Stimulated activated CD8-positive, alpha-beta memory T cell treated with anti-CD3 and anti-CD28 coated beads, Interleukin-15, amount 100 ng/mL, for 1 hour (primary cell): ENCODE results near the gene PRDM7.

Experiments
- DNase-seq: peaks from one replicate; pipeline ENCODE4 v3.0.0-alpha.2; 2020; ENCODE audit warnings: low read depth

The PRDM7 gene

DNA sequence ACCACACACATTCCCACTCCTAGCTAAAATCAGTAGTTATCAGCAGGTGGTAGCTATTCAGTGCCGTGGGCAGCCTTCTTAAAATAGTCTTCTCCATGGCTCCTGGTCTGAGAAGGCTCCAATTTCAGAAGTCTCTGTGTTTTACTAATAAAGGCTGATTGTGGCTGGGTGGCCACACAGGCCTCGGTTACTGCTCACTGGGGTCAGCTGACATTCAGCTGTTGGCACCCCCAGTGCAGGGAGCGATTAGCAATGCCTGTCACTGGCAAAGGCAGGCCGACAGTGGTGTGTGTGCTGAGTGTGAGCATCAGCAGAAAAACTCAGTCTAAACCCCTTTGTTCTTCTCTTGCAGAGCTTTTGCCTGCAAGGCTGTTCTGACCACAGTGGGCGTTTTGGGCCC lies 41.2 kb downstream of the PRDM7 start:
- DNase-seq: no peak

DNA sequence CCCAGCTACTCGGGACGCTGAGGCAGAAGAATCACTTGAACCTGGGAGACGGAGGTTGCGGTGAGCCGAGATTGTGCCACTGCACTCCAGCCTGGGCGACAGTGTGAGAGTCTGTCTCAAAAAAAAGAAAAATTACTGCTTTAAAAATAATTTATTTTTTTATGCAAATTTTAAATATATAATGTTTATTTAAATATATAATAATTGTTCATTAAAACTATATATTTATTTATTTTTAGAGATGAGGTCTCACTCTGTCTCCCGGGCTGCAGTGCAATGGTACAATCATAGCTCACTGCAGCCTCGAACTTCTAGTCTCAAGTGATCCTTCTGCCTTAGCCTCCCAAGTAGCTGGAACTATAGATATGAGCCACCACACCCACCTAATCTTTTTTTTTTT lies 42.6 kb downstream of the PRDM7 start:
- no peak for DNase-seq

DNA sequence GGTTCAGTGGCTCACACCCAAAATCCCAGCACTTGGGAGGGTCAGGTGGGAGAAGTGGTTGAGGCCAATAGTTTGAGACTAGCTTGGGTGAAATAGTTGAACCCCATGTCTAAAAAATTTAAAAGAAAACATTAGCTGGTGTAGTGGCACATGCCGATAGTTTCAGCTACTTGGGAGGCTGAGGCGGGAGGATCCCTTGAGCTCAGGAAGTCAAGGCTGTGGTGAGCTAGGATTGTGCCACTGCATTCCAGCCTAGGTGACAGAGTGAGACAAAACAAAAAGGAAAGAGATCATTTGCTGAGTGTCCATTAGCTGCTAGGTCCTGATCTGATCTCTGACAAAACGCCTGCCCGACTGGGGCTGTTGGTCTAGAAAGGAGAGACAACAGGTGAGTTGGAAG lies 43.7 kb downstream of the PRDM7 start:
- no peak for DNase-seq

DNA sequence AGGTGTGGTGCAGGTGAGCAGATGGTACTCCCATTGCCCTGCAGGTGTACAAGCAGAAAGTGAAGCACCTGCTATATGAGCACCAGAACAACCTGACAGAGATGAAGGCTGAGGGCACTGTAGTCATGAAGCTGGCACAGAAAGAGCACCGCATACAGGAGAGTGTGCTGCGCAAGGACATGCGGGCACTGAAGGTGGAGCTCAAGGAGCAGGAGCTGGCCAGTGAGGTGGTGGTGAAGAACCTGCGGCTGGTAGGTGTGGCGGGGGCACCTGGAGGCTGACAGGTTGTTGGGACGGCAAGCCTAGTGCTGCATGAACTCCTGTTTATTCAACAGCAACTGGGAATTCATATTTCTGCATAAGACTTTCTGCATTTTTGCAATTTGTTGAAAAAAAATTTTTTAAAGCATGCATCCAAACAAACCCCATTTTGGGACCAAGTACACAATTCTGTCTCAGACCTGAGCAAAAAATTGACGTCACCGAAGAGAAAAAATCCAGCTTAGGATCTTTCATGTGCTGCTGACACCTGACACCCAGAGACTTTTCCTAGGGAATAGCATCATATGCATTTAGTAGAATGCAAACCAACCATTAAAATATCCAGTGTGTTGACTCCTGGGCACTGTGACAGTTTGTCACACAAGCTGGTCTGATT lies 44.3 kb downstream of the PRDM7 start:
- DNase-seq: no peak

DNA sequence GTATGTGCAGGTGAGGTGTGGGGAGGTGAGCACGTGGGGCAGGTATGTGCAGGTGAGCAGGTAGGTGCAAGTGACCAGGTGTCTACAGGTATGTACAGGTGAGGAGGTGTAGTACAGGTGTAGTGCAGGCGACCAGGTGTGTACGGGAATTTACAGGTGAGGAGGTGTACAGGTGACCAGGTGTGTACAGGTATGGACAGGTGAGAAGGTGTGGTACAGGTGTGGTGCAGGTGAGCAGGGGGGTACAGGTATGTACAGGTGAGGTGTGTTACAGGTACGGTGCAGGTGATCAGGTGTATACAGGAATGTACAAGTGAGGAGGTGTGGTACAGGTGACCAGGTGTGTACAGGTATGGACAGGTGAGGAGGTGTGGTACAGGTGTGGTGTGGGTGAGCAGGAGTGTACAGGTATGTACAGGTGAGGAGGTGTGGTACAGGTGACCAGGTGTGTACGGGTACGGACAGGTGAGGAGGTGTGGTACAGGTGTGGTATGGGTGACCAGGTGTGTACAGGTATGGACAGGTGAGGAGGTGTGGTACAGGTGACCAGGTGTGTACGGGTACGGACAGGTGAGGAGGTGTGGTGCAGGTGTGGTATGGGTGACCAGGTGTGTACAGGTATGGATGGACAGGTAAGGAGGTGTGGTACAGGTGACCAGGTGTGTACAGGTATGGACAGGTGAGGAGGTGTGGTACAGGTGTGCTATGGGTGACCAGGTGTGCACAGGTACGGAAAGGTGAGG lies 45.0 kb downstream of the PRDM7 start:
- no peak for DNase-seq

DNA sequence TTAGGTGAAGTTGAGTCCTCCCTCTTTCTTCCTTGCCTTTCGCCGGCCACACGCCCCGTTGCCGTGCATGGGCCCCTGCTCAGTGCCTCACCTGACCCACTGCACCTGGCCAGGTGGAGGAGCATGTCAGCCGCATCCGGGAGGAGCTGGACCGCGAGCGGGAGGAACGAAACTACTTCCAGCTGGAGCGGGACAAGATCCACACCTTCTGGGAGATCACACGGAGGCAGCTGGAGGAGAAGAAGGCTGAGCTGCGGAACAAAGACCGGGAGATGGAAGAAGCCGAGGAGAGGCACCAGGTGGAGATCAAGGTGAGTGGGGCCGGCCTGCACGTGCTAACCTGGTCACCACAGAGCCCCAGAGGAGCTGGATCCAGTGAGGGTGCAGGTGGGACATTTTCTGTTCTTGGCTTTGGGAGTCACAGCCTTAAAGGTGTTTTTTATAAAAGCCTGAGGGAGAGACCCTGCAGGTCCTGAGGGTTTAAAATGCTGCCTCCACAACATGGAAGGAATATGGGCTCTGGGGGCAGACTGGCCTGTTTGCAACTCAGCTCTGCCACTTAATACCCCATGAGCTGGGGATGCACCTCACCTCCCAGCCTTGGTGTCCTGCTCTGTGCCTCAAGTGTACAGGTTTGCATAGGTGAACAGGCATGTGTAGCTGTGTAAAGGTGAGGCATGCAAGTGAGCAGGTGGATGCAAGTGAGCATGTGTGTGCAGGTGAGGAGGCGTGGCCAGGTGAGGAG lies 45.8 kb downstream of the PRDM7 start:
- DNase-seq: no peak

DNA sequence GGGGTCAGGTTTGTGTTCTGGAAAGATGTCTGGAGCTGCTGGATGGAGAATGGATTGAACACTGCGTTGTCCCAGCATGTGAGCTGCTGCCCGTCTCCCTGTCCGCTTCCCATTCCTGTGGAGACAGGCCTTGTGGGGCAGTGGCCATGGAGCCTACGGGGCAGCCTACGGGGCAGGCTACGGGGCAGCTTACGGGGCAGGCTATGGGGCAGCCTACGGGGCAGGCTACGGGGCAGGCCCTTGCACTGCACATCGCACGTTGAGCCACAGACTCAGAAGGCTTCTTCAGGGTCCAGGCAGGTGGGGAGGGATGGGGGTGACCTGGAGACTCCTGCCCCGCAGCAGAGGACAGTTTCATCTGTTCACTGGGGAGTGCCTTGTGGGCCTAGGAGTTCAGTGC lies 48.1 kb downstream of the PRDM7 start:
- no peak for DNase-seq

DNA sequence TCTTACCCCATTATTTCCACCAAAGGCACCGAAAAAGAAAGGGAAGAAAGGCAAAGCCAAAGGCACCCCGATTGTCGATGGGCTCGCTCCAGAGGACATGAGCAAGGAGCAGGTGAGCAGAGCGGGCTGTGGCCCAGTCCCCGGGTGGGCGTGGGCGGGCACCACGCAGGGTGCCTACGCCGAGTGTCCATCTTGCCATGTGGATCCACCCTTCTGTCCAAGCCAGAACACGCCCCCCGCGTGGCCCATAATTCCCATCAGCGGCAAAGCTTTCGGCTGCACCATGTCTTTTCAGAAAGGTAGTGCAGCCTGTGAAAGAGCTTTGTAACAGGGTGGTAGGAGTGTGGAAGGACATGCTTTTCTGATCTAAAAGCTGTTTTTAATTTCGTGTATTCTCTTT lies 49.5 kb downstream of the PRDM7 start:
- no peak for DNase-seq

DNA sequence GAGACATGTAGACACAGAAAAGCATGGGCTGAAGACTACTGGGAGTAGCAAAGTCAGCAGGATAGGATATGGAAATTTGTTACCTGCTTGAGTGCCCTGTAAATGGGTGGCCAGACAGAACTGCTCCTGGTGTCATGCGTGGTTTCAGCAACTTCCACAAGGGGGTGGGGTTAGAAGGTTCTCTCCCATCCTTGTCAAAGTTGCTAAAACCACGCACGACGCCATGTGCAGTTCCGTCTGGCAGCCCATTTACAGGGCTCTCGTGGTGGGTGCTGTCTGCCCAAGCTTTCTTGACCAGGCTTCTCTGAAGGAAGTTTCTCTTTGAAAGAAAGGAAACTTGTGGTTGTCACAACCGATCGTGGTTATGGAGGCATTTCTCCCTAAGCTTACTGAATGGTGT lies 51.0 kb downstream of the PRDM7 start:
- DNase-seq: no peak

DNA sequence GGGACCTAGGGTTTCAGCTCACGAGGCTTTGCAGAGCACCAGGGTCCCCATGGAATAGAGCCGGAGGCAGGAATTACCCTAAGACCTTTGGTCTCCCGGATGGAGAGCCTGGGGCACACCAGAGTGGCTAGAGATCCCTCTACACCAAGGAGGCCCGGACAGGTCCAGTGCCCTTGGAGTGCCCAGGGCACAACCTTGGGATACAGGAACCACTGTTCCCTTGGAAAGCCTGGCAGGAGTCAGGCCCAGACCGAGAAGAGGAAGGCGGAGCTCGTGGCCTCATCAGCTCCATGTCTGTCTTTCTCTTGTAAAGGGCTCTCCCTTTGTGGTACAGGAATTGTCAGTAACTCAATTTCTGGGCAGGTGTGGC lies 54.1 kb downstream of the PRDM7 start:
- DNase-seq: no peak

DNA sequence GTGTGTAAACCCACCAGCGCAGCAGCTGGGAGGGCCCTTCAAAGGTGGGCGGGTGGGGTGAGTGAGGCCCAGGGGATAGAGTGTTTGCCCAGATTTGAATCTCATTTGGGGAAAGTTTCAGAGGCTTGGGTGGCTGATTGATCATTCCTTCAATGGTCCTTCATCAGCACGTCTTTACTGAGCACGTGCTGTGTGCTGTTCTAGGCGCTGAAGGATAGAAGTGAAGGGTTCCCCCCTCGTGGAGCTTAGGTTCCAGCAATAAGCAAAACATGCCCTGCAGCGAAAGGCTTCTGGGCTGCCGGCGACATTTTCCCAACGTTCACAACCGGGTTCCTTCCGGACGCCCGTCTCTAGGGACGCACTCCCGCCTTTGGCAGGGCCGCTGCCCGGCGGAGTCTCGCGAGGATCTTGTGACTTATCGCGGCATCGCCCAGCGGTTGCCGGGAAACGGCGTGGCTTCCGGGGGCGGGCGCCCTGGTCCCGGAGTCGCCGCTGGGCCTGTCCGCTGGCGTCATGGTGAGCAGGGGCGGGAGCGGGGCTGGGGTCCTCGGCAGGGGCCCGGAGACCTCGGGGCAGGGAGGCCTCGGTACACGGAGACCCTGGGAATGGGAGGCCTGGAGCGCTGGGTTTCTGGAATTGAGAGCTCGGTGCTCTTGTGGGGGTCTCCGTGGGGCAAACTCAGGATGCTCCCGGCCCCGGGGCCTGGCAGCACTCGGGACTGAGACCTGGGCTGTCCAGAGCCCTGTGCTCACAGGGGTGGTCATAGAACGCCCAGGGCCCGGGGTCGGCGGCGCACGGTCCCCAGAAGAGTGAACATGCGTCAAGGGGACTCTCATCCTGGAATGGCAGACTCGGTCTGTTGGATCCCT lies 54.7 kb downstream of the PRDM7 start:
- peak; percentile 59 for DNase-seq

DNA sequence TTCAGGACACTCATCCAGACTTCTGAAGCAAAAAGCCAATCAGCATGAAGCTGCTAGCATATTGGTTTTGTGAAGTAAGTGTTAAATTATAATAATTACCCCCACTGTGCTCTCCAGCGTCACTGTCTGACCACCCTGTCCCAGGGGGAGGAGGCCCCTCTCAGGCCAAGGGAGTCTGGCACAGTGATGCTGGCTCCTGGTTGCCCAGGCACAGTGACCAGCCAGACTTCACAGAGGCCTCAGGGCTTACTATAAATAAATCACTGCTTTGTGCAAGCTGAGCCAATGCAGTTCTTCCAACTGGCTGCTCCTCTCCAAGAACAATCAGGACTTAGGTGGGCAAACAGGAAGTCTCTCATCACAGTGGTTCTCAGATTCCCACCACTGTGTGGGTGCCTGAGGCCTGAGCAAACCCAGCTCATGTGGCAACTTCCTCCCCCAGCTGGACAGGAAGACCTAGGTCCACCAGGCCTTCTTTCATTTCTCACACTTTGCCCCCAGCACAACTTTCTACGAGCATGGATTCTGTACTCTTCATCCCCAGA lies 56.2 kb downstream of the PRDM7 start:
- no peak for DNase-seq

DNA sequence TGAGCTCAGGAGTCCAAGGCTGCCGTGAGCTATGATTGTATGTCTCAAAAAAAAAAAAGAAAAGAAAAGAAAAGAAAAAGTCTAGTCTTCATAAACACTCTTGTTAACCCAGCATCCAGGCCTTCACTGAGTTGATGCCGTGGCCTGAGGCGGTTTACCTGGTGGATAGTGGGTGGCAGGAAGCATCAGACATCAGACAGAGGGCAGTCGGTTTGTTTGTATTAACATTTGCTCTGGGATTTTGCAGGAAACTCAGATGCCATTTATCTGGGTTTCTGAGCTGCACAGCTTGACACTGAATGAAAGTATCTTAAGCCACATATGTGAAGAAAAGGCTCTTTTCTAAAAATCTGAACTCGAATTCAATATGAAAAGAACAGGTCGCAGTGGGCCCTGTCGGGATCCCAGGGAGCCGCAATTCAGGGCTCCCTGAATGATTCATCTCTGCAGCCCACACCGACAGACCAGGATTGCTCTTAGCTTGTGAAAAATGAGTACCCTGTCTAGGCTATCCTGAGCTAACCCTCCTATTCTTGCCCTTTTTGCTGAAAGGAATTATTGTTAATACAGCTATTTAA lies 56.8 kb downstream of the PRDM7 start:
- DNase-seq: no peak

DNA sequence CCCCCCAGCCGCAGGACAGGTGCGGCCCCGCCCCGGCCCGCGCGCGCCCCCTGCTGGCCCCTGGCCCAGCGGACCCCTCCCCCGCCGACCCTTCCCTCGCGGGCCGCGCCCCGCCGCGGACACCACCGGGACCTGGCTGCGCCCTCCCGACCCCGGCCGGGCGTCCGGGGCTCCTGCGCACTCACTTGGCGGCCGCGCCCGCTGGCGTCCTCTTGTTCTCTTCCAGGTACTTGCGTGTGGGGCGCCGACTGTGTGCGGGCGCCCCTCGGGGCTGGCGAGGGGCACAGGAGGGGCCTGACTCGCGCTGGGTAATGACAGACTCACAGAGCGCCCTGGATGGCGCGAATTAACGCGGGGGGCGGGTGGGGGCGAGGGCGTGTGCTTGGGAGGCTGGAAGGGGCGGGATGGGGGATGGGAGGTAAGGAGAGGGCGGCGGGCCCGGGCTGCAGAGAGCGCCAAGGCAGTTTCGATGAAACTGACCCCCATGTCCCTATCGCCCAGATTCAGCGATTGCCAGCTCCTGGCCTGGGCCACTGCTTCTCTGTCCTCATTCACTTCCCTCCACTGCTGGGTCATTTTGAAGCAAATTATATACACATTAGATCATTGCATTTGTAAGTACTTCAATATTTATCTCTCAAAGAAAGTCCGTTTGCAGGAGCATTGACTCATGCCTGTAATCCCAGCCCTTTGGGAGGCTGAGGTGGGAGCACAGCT lies 57.4 kb downstream of the PRDM7 start:
- no peak for DNase-seq

DNA sequence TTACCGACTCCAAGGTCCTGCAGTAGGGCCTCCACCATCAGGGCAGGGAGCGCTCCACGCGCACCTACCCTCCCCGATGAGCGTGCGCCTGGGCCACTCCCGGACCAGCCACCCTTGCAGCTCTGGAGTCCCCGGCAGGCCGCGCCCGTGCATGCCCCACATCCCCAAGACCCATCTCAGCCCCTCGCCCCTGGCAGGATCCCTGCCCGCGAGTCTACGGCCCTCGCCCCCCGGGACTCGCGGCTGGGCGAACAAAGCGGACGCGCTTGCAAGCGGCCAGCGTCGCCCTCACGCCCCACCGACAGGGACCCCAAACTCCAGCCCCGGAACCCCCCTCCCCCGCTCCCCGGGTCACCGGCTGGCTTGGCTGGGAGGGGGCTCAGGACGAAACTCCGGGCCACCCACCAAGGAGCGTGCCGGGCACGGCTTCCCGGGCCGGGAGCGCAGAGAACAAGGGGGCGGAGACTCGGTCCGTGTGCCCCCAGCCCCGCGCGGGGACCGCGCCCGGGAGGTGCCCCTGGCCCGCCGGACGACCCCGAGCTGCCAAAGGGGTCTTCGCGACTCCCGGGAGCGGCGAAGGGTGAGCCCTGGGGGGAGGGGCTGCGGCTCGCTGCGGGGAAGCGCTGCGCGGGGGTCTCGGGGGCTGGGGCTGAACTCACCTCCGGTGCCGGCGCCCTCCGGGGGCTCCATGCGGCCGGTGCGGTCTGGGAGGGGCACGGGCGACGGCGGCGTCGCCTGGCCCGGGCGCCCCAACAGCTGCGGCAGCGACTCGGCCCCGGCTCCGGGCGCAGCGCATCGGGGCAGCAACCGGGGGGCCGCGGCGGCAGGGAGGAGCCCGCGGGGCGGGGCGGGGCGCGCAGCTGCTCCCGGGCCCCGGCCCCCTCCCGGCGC lies 58.2 kb downstream of the PRDM7 start, which contains the start of gene DBNDD1:
DBNDD1 (minus strand) TSS at position 805 of the 891 bp plus-strand sequence; CDS start at position 690, 115 bp downstream.
- no peak for DNase-seq

DNA sequence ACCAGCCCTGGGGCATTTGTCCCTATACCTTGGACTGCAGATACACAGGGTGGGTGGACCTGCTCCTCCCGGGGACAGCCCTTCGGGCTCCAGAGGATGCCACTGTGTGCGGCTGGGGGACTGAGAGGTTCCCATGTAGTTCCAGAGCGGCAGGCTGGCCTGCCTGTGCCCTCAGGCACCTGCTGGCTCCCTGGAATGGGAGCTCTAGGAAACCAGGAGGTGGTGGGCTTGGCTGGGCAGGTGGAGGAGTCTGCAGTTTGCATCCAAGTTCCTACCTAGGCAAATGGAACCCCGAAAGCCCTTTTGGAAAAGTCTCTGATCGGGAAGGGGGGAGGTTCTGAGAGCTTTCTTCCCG lies 58.9 kb downstream of the PRDM7 start:
- DNase-seq: no peak

DNA sequence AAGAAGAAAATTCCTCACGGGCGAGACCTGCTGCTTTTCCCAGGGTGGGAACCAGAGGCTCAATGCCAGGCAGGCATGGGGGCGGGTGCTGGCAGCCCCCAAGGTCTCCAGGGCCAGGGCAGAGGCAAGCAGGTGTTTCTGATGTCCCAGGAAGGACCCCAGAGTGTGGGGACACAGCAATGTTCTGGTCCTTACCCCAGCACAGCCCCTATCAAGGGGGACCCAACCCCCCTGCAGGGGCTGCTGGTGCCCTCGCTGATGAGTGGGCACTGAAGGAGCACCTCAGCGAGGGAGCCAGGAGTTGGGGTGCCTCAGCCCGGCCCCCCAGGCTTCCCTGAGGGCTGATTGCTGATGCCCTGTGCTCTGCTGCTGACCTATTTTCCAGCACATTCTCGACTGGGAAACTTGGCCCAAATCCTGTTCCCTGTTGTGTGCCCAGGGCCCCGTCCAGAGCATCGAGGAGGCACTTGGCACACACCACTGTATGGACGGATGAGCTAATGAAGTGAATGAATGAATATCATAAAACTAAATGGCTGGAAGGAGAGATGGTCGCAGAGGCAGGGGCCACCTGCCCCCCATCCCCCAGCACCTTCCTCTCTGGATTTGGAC lies 60.7 kb downstream of the PRDM7 start:
- DNase-seq: no peak

DNA sequence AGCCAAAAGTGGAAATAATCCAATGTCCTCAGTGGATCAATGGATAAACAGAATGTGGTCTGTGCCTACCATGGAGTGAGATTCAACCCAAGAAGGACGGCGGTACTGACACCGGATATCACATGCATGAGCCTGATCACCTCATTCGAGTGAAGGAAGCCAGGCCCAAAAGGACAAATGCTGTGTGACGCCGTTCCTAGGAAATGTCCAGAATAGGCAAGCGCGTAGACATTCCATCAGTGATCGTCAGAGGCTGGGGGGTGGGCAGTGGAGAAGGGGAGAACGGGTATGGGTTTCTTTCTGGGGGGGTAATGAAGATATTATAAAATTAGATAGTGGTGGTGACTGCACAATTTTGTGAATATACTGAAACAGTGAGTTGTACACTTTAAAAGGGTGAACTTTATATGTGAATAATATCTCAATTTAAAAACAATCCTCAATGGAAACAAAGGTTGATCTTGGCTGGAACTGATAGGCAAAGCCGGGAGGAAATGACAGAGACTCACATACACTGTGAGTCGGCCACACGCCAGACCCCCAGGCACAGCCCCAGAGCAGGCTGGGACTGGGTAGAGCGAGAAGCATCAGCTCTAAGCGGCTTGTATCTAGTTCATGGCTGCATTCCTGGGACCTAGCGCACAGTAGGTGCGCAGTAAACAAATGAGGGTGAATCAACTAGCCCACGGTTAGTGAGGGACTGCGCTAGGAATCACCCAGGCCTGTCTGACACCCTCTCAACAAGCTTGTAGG lies 61.4 kb downstream of the PRDM7 start:
- DNase-seq: no peak
